ENCODE measurements around the gene RHOA. TPM values are rescaled to one million over a fixed set of nuclear protein-coding genes. Genes with fewer than 3 reads are reported as not detected.
A peak's percentile ranks its signal among the peaks of the same experiment; 100 is the strongest.

The RHOA gene
- total and polyA plus RNA-seq, 2 of the 13 experiments (the other 11 are each of a cell fraction or from before 2014, with no cell fraction given) = 131 to 177 TPM

DNA sequence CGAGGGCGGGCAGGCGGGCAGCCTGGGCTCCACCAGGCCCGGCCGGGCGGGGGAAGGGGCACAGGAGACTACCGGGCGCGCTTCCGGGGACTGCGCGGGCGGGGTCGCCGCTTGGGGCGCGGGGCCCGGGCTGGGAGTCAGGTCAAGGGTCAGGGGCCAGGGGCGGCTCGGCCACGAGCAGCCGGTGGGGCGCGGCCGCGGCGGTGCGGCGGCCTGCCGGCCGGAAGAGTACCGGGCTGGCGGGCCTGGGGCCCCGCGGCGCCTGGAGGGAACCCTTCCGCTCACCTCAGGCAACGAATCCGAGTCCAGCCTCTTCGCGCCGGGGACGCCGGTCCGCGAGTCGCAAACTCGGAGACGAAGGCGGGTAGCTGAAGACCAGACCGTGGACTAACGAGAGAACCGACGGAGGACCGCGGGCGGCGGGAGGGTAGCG, 225 bp downstream of the RHOA start (continued):
- TF ChIP-seq ATF7-NPFF (CRISPR knock-in tag; IDR thresholded peaks at IDR 0.05; ENCODE audit: low read depth) (peak; percentile 80; the same call in 1 of the 2 replicates), ZNF720 (CRISPR knock-in tag; IDR thresholded peaks at IDR 0.05) (no peak), CCDC6 (CRISPR knock-in tag; IDR thresholded peaks at IDR 0.05) (peak; percentile 89; the same call in 1 of the 2 replicates), ZFY (CRISPR knock-in tag; IDR thresholded peaks at IDR 0.05) (peak; percentile 76), UBTF (CRISPR knock-in tag; IDR thresholded peaks at IDR 0.05) (peak; percentile 80; the same call in 1 of the 2 replicates), RFXAP (CRISPR knock-in tag; IDR thresholded peaks at IDR 0.05; ENCODE audit: borderline replicate concordance) (no peak), ZNF234 (CRISPR knock-in tag; conservative IDR thresholded peaks at IDR 0.05) (0 out of 2 replicates have a peak, but pooled peaks have one; percentile 54), ZNF768 (CRISPR knock-in tag; IDR thresholded peaks at IDR 0.05) (peak; percentile 34; the same call in 1 of the 2 replicates), DNMT1 (CRISPR knock-in tag; IDR thresholded peaks at IDR 0.05) (no peak), ZNF570 (CRISPR knock-in tag; IDR thresholded peaks at IDR 0.05; ENCODE audit: borderline replicate concordance) (no peak), ZNF577 (CRISPR knock-in tag; IDR thresholded peaks at IDR 0.05; ENCODE audit: borderline replicate concordance, low read depth) (no peak), ARID4A (CRISPR knock-in tag; IDR thresholded peaks at IDR 0.05; ENCODE audit: borderline replicate concordance) (0 out of 2 replicates have a peak, but pooled peaks have one; percentile 3), PLRG1 (conservative IDR thresholded peaks at IDR 0.05) (no peak), ZNF292 (CRISPR knock-in tag; IDR thresholded peaks at IDR 0.05; ENCODE audit: borderline replicate concordance, low read depth) (0 out of 2 replicates have a peak, but pooled peaks have one; percentile 6), IKZF4 (CRISPR knock-in tag; IDR thresholded peaks at IDR 0.05; ENCODE audit: borderline replicate concordance, low read depth, not compliant biosample characterization) (peak; percentile 58), BCL3 (CRISPR knock-in tag; IDR thresholded peaks at IDR 0.05) (0 out of 2 replicates have a peak, but pooled peaks have one; percentile 5), GABPA (IDR thresholded peaks at IDR 0.05; ENCODE audit: low read depth, low read length) (peak; percentile 29), GABPA (CRISPR knock-in tag; IDR thresholded peaks at IDR 0.05; ENCODE audit: low read depth) (no peak), HOXA7 (CRISPR knock-in tag; IDR thresholded peaks at IDR 0.05) (no peak), ZKSCAN1 (IDR thresholded peaks at IDR 0.05; ENCODE audit: low read length) (no peak)
- TF ChIP-seq, protein P1, sequence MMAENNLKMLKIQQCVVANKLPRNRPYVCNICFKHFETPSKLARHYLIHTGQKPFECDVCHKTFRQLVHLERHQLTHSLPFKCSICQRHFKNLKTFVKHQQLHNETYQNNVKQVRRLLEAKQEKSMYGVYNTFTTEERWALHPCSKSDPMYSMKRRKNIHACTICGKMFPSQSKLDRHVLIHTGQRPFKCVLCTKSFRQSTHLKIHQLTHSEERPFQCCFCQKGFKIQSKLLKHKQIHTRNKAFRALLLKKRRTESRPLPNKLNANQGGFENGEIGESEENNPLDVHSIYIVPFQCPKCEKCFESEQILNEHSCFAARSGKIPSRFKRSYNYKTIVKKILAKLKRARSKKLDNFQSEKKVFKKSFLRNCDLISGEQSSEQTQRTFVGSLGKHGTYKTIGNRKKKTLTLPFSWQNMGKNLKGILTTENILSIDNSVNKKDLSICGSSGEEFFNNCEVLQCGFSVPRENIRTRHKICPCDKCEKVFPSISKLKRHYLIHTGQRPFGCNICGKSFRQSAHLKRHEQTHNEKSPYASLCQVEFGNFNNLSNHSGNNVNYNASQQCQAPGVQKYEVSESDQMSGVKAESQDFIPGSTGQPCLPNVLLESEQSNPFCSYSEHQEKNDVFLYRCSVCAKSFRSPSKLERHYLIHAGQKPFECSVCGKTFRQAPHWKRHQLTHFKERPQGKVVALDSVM (CRISPR knock-in tag; IDR thresholded peaks at IDR 0.05) = peak; percentile 4; the same call in 1 of the 2 replicates
